Body of pancreas (tissue), 4 donors: ENCODE data around the gene MLXIP.

Experiments used
- CTCF ChIP-seq, 7 experiments: fragments of 450-650 bp in 4 of 7; fragments of 200-600 bp in 3 of 7; sonication (generic) in 3 of 7; IDR thresholded peaks; one replicate each; pipeline ENCODE4 v1.5.1; 2016 to 2019; ENCODE audit warnings: antibody characterized with exemption in 7 of 7
- POLR2A ChIP-seq, 3 donors: fragments of 450-650 bp; IDR thresholded peaks; one replicate each; pipeline ENCODE4 v1.6.1; 2016; ENCODE audit warnings: antibody characterized with exemption in 3 of 3, mild to moderate bottlenecking in 2 of 3

- no peak for TF ChIP-seq CTCF (IDR thresholded peaks at IDR 0.05)
- TF ChIP-seq POLR2A (IDR thresholded peaks at IDR 0.05) = no peak
Observed at GRCh38 chr12:122048151-122048550, 30.4 kb upstream of the MLXIP start.
